ENCODE measurements around the gene PAPPA2. TPM values are rescaled to one million over a fixed set of nuclear protein-coding genes. Genes with fewer than 3 reads are reported as not detected.

The PAPPA2 gene
- total RNA-seq, 5 donors from 2014 or later (not counting 1 experiment from before 2014, with no cell fraction given), result 0.03 to 0.06 TPM; not detected in 3

- POLR2A ChIA-PET, result no interaction called here
- H3K27ac ChIP-seq (ENCODE audit: low read length), result no peak overlapping the region
- no peaks in the 10 kb centered on the region for H3K36me3 ChIP-seq (ENCODE audit: control insufficient read depth in 2 of 2, extremely low read depth in 1 of 2, insufficient read depth in 1 of 2, low read length in 1 of 2)
- WGBS (ENCODE audit: insufficient coverage), result 77% methylated on average over 3 of the region's 3 CpGs
- CTCF ChIA-PET, result no interaction called here
- H3K4me1 Mint-ChIP-seq, result no peaks in the 10 kb centered on the region
- no peaks in the 10 kb centered on the region for H3K4me1 ChIP-seq (ENCODE audit: control insufficient read depth in 1 of 2, extremely low read depth in 1 of 2, insufficient read depth in 2 of 2, low read length in 2 of 2)
- DNase-seq (no peak), ATAC-seq (replicated peaks in 1 of 4) (no peak)
- no peaks in the 10 kb centered on the region for H3K27me3 Mint-ChIP-seq
- no peak overlapping the region for H3K4me3 Mint-ChIP-seq
- no peak overlapping the region for H3K4me3 ChIP-seq (ENCODE audit: control insufficient read depth in 1 of 2, extremely low read depth in 1 of 2, low read length in 1 of 2)
- no peaks in the 10 kb centered on the region for H3K27me3 ChIP-seq (replicated peaks in 1 of 2; ENCODE audit: control insufficient read depth in 2 of 2, extremely low read depth in 1 of 2, insufficient read depth in 2 of 2, low read length in 1 of 2)
- H3K9me3 Mint-ChIP-seq, result peaks cover 4 to 17% (median 10%) of the 10 kb centered on the region in 3 donors
- H3K27ac Mint-ChIP-seq, result no peak overlapping the region
- H3K36me3 Mint-ChIP-seq, result no peaks in the 10 kb centered on the region
- no peaks in the 10 kb centered on the region for H3K9me3 ChIP-seq
These were observed 180.6 kb downstream of the PAPPA2 start for GRCh38 chr1:176643536-176643935.

DNA sequence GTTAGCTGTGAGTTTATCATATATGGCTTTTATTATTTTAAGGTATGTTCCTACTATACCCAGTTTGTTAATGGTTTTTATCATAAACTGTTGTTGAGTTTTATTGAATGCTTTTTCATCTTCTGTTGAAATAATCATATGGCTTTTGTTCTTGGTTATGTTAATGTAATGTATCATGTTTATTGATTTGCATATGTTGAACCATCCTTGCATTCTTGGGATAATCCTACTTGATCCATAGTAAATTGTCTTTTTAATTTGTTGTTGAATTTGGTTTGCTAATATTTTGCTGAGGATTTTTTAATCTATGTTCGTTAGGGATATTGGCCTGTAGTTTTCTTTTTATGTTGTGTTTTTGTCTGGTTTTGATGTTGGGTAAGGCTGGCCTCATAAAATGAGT is 185.6 kb downstream of the PAPPA2 start:
- Histone ChIP-seq H3K9me3 (no peaks in the 10 kb centered on the region), H3K4me3 (ENCODE audit: control insufficient read depth in 1 of 2, extremely low read depth in 1 of 2, low read length in 1 of 2) (no peak overlapping the region), H3K36me3 (ENCODE audit: control insufficient read depth in 2 of 2, extremely low read depth in 1 of 2, insufficient read depth in 1 of 2, low read length in 1 of 2) (no peaks in the 10 kb centered on the region), H3K4me1 (ENCODE audit: control insufficient read depth in 1 of 2, extremely low read depth in 1 of 2, insufficient read depth in 2 of 2, low read length in 2 of 2) (no peaks in the 10 kb centered on the region), H3K27ac (ENCODE audit: low read length) (no peak overlapping the region), H3K27me3 (replicated peaks in 1 of 2; ENCODE audit: control insufficient read depth in 2 of 2, extremely low read depth in 1 of 2, insufficient read depth in 2 of 2, low read length in 1 of 2) (no peaks in the 10 kb centered on the region)
- Mint-ChIP-seq H3K4me3 (no peak overlapping the region), H3K27ac (no peak overlapping the region), H3K4me1 (no peaks in the 10 kb centered on the region), H3K36me3 (no peaks in the 10 kb centered on the region), H3K9me3 (peaks cover 15 to 50% (median 27%) of the 10 kb centered on the region in 3 donors), H3K27me3 (no peaks in the 10 kb centered on the region)
- CTCF ChIA-PET, result no interaction called here
- 50% methylated on average over 1 of the region's 1 CpG for WGBS (ENCODE audit: insufficient coverage)
- ATAC-seq (replicated peaks in 1 of 4) (no peak), DNase-seq (no peak)
- POLR2A ChIA-PET, result no interaction called here

GRCh38 chr1:176656257-176656995 is 193.5 kb downstream of the PAPPA2 start:
- Histone ChIP-seq H3K27me3 (replicated peaks in 1 of 2; ENCODE audit: control insufficient read depth in 2 of 2, extremely low read depth in 1 of 2, insufficient read depth in 2 of 2, low read length in 1 of 2) (no peaks in the 10 kb centered on the region), H3K4me3 (ENCODE audit: control insufficient read depth in 1 of 2, extremely low read depth in 1 of 2, low read length in 1 of 2) (no peak overlapping the region), H3K36me3 (ENCODE audit: control insufficient read depth in 2 of 2, extremely low read depth in 1 of 2, insufficient read depth in 1 of 2, low read length in 1 of 2) (no peaks in the 10 kb centered on the region), H3K4me1 (ENCODE audit: control insufficient read depth in 1 of 2, extremely low read depth in 1 of 2, insufficient read depth in 2 of 2, low read length in 2 of 2) (no peaks in the 10 kb centered on the region), H3K9me3 (no peaks in the 10 kb centered on the region), H3K27ac (ENCODE audit: low read length) (no peak overlapping the region)
- H3K9me3 Mint-ChIP-seq, result peaks cover 7 to 31% (median 10%) of the 10 kb centered on the region in 3 donors
- H3K27me3 Mint-ChIP-seq, result peaks cover 2 to 7% of the 10 kb centered on the region in 2 donors
- no peaks in the 10 kb centered on the region for H3K4me1 Mint-ChIP-seq
- H3K27ac Mint-ChIP-seq, result no peak overlapping the region
- POLR2A ChIA-PET, result no interaction called here
- CTCF ChIA-PET, result no interaction called here
- WGBS (ENCODE audit: insufficient coverage), result no CpG with 5 or more reads among the region's 3 CpGs
- no peaks in the 10 kb centered on the region for H3K36me3 Mint-ChIP-seq
- no peak overlapping the region for H3K4me3 Mint-ChIP-seq
- no peak for DNase-seq
- no peak for ATAC-seq (replicated peaks in 1 of 4)

GRCh38 chr1:176669782-176670181 is 206.8 kb downstream of the PAPPA2 start:
- H3K4me1 ChIP-seq (ENCODE audit: control insufficient read depth in 1 of 2, extremely low read depth in 1 of 2, insufficient read depth in 2 of 2, low read length in 2 of 2), result no peaks in the 10 kb centered on the region
- no peaks in the 10 kb centered on the region for H3K36me3 Mint-ChIP-seq
- no peak overlapping the region for H3K4me3 Mint-ChIP-seq
- no peak overlapping the region for H3K4me3 ChIP-seq (ENCODE audit: control insufficient read depth in 1 of 2, extremely low read depth in 1 of 2, low read length in 1 of 2)
- H3K27ac ChIP-seq (ENCODE audit: low read length), result no peak overlapping the region
- H3K9me3 Mint-ChIP-seq, result peaks cover 0 to 14% (median 3%) of the 10 kb centered on the region in 3 donors
- no peak overlapping the region for H3K27ac Mint-ChIP-seq
- ATAC-seq (replicated peaks in 1 of 4) (no peak), DNase-seq (no peak)
- peaks cover 1 to 2% of the 10 kb centered on the region in 2 donors for H3K27me3 Mint-ChIP-seq
- ChIA-PET POLR2A (no interaction called here), CTCF (no interaction called here)
- WGBS (ENCODE audit: insufficient coverage), result 82% methylated on average over 2 of the region's 2 CpGs
- no peaks in the 10 kb centered on the region for H3K36me3 ChIP-seq (ENCODE audit: control insufficient read depth in 2 of 2, extremely low read depth in 1 of 2, insufficient read depth in 1 of 2, low read length in 1 of 2)
- H3K9me3 ChIP-seq, result no peaks in the 10 kb centered on the region
- peaks cover 0 to 2% of the 10 kb centered on the region in 2 experiments for H3K27me3 ChIP-seq (replicated peaks in 1 of 2; ENCODE audit: control insufficient read depth in 2 of 2, extremely low read depth in 1 of 2, insufficient read depth in 2 of 2, low read length in 1 of 2)
- no peaks in the 10 kb centered on the region for H3K4me1 Mint-ChIP-seq

GRCh38 chr1:176670853-176671252 is 207.9 kb downstream of the PAPPA2 start:
- Histone ChIP-seq H3K27me3 (replicated peaks in 1 of 2; ENCODE audit: control insufficient read depth in 2 of 2, extremely low read depth in 1 of 2, insufficient read depth in 2 of 2, low read length in 1 of 2) (peaks cover 0 to 2% of the 10 kb centered on the region in 2 experiments), H3K9me3 (no peaks in the 10 kb centered on the region), H3K27ac (ENCODE audit: low read length) (no peak overlapping the region), H3K4me1 (ENCODE audit: control insufficient read depth in 1 of 2, extremely low read depth in 1 of 2, insufficient read depth in 2 of 2, low read length in 2 of 2) (no peaks in the 10 kb centered on the region), H3K36me3 (ENCODE audit: control insufficient read depth in 2 of 2, extremely low read depth in 1 of 2, insufficient read depth in 1 of 2, low read length in 1 of 2) (no peaks in the 10 kb centered on the region), H3K4me3 (ENCODE audit: control insufficient read depth in 1 of 2, extremely low read depth in 1 of 2, low read length in 1 of 2) (no peak overlapping the region)
- 61% methylated on average over 2 of the region's 3 CpGs for WGBS (ENCODE audit: insufficient coverage)
- Mint-ChIP-seq H3K27ac (no peak overlapping the region), H3K36me3 (no peaks in the 10 kb centered on the region), H3K4me1 (no peaks in the 10 kb centered on the region), H3K9me3 (peaks cover 0 to 14% (median 3%) of the 10 kb centered on the region in 3 donors), H3K27me3 (peaks cover 0 to 1% of the 10 kb centered on the region in 2 donors), H3K4me3 (no peak overlapping the region)
- ChIA-PET CTCF (no interaction called here), POLR2A (no interaction called here)
- no peak for ATAC-seq (replicated peaks in 1 of 4)
- DNase-seq, result no peak

DNA sequence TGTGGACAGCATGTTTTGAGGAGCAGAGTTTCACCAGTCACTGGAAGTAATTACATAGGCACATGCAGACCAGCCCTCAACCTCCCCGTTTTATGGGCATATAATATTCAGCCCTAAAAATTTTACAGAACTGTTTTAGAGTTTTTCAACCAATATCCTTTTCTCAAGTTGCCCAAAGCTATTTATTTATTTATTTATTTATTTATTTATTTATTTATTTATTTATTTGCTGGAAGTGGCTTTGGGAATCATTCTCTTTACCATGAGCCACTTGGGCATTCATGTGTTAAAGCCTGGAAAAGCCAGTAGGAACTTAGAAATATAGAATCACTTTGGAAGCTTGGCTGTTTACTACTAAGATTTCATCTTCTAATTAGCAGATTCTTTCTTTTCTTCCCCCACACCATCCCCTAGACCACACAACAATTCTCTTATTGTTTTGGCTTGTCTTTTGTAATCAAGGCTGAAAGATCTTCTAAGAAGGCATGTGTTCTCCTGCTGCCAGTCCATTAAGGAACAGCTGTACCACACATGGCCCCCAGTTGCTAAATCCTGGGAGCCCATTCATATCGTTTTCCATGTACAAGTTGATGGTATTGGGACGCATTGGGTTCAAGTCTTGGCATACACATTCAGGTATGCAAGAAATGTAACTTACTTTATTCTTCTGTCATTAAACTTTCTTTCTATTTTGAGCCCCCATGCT is 220.0 kb downstream of the PAPPA2 start:
- no peaks in the 10 kb centered on the region for H3K36me3 ChIP-seq (ENCODE audit: control insufficient read depth in 2 of 2, extremely low read depth in 1 of 2, insufficient read depth in 1 of 2, low read length in 1 of 2)
- H3K27me3 ChIP-seq (replicated peaks in 1 of 2; ENCODE audit: control insufficient read depth in 2 of 2, extremely low read depth in 1 of 2, insufficient read depth in 2 of 2, low read length in 1 of 2), result no peaks in the 10 kb centered on the region
- H3K27ac ChIP-seq (ENCODE audit: low read length), result no peak overlapping the region
- H3K4me3 Mint-ChIP-seq, result no peak overlapping the region
- DNase-seq (no peak), ATAC-seq (replicated peaks in 1 of 4) (no peak)
- no peaks in the 10 kb centered on the region for H3K27me3 Mint-ChIP-seq
- 80% methylated on average over 1 of the region's 3 CpGs for WGBS (ENCODE audit: insufficient coverage)
- no peak overlapping the region for H3K27ac Mint-ChIP-seq
- CTCF ChIA-PET, result interaction anchor here in 1 of 2 donors (0.6 kb wide), 1 partner anchor 9 kb away, joined by 3 read pairs; no protein-coding TSS in a partner anchor
- no peak overlapping the region for H3K4me3 ChIP-seq (ENCODE audit: control insufficient read depth in 1 of 2, extremely low read depth in 1 of 2, low read length in 1 of 2)
- no peaks in the 10 kb centered on the region for H3K4me1 Mint-ChIP-seq
- H3K4me1 ChIP-seq (ENCODE audit: control insufficient read depth in 1 of 2, extremely low read depth in 1 of 2, insufficient read depth in 2 of 2, low read length in 2 of 2), result no peaks in the 10 kb centered on the region
- H3K9me3 ChIP-seq, result no peaks in the 10 kb centered on the region
- POLR2A ChIA-PET, result no interaction called here
- H3K9me3 Mint-ChIP-seq, result peaks cover 0 to 4% (median 0%) of the 10 kb centered on the region in 3 donors
- H3K36me3 Mint-ChIP-seq, result no peaks in the 10 kb centered on the region
